RCC 7860 (cell line): ENCODE data around the gene MFSD11.
"Not testable (repeated sequence)": the region's sequence is repeated elsewhere in the genome, so short reads cannot be mapped to it uniquely, and the experiment has no call there.

ENCODE experiments used
- DNase-seq: peaks from one replicate; pipeline ENCODE4 v3.0.0-alpha.2; 2015; ENCODE audit warnings: low spot score
- FAIRE-seq: peaks from 2 replicates; lab custom pipeline; 2012; peaks lifted over from hg19 to GRCh38; lab: Jason Lieb, UNC

MFSD11 gene

DNA sequence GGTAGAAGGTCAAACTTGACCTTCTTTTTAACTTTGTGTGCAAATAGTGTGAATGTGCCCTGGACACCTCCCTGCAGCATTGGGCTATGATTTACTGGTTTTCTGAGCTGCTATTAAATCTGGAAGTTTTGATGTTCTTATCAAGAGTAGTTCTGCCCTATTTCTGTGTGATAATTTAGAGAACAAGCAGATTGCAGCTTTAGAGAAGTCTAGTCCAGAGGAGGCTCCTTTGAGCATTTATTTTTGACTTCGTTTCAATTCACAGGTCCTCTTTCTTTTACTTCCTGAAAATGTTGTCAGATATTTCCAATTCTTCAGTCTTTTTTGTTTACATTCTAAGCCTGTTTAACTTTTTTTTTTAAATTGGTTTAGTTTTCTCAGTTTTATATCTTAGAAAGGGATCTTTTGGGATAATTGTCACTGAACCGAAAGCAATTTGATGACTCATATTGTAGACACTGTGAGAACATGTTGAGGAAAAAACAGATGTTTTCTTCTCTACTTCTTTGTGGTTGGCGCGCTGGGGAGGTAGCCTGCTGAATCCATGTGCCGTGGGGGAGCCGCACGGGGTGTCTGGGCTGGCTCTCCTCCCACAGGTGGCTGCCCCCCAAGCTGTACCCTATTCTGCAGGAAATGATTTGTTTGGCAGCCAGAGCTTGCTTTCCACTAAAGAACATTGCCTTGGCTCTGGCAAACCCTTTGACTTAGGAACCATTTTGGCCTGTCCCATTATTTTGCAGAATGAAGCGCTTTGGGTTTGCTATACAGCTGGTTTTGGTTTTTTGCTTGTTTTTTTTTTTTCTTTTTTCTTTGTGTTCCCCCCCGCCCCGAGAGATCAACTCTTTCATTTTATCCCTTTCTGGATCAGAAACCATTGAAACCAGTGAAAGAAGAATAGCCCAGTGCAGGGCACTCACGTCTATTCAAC lies 53.4 kb downstream of the MFSD11 start:
- FAIRE-seq (peak; percentile 62), DNase-seq (peak; percentile 22)

DNA sequence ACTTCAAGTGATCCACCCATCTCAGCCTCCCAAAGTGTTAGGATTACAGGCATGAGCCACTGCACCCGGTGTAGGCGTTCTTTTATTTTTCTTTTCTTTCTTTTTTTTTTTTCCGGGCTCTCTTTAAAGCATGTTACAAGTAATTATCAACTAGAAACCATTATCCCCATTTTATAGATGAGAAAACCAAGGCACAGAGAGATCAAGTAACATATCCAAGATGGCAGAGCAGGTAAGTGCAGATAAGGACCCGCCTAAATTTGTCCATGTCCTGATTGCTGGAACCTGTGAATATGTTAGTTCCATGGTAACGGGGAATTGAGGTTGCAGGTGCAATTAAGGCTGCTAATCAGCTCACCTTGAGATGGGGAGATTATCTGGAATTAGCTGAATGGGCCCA lies 54.4 kb downstream of the MFSD11 start:
- DNase-seq (no peak), FAIRE-seq (no peak)

DNA sequence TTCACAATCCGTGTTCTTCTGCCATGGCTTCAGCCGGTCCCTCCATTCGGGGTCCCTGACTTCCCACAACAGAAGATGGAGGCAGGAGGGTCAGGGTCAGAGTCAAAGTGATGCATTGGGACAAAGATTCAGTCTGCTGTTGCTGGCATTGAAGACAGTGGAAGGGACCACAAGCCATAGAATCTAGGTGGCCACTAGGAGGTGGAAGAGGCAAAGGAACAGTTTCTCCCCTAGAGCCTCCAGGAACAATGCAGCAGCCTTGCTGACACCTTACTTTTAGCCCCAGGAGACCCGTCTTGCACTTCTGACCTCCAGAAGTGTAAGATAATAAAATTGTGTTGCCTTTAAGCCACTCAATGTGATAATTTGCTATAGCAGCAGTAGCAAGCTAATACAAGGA lies 55.9 kb downstream of the MFSD11 start:
- FAIRE-seq, result no peak
- peak; percentile 23 for DNase-seq

DNA sequence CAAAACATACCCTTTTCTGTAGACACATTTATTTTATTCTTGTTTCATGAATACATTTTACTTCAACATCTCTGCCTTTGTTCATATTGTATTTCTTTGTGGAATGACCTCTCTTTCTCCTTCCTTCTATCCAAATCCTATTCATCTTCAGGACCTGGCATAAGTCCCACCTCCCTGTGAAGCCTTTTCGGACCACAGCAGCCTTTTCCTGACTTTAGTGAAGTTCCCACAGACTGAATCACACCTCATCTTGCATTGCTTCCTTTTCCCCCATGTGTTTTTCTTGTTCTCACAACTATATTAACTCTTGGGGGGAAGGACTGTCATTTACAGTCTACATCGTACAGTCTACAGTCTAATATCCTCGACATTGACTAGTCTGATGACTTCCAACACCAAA lies 58.2 kb downstream of the MFSD11 start:
- DNase-seq (no peak), FAIRE-seq (no peak)

DNA sequence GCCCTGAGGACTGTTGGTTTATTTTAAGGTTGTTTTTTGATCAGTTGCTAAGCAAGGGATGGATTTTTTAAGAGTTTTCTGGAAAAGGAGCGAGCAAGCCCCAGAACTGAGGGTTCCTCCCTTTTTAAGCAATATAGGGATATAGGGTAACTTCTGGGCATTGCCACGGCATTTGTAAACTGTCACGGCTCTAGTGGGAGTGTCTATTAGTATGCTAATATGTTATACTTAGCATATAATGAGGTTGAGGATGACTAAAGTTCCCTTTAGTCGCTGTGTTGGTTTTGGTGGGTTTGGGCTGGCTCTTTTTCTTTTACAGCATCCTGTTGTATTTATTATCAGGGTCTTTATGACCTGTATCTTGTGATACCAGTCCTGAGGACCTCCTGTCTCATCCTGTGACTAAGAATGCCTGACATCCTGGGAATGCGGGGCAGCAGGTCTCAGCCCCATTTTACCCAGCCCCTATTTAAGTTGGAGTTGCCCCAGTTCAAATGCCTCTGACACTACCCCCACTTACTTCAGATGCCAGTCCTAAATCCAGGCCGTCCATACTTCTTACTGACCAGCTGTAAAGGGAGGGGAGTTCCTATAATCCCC lies 59.4 kb downstream of the MFSD11 start:
- DNase-seq (no peak), FAIRE-seq (no peak)

DNA sequence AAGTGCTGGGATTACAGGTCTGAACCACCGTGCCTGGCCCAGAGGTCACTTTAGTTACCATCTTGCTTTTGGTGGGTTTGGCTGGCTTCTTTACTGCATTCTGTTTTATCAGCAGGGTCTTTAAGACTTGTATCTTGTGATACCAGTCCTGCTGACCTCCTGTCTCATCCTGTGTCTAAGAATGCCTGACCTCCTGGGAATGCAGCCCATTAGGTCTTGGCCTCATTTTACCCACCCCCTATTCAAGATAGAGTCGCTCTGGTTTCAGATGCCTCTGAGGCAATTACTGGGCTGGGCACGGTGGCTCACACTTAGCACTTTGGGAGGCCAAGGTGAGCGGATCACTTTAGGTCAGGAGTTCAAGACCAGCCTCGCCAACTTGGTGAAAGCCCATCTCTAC lies 63.8 kb downstream of the MFSD11 start:
- no peak for DNase-seq
- no peak for FAIRE-seq

DNA sequence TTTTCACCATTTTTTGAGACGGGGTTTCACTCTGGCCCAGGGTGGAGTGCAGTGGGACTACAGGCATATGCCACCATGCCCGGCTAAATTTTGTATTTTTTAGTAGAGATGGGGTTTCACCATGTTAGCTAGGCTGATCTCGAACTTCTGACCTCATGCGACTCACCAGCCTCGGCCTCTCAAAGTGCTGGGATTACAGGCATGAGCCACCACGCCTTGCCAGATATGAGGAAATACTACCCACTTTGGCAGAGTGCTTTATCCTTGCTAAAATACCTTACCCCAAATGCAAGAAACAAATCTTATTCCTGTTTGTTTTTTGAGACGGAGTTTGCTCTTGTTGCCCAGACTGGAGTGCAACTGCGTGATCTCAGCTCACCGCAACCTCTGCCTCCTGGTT lies 67.4 kb downstream of the MFSD11 start:
- no peak for FAIRE-seq
- DNase-seq, result no peak

DNA sequence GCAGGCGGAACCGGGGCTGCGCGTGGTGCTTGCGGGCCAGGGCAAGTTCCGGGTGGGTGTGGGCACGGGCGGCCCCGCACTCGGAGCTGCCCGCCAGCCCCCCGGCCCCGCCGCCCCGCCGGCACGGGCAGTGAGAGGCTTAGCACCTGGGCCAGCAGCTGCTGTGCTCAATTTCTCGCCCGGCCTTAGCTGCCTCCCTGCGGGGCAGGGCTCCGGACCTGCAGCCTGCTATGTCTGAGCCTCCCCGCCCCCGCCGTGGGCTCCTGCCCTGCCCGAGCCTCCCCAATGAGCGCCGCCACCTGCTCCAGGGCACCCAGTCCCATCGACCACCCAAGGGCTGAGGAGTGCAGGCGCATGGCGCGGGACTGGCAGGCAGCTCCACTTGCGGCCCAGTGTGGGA lies 68.2 kb downstream of the MFSD11 start:
- not testable (repeated sequence) for FAIRE-seq, DNase-seq

DNA sequence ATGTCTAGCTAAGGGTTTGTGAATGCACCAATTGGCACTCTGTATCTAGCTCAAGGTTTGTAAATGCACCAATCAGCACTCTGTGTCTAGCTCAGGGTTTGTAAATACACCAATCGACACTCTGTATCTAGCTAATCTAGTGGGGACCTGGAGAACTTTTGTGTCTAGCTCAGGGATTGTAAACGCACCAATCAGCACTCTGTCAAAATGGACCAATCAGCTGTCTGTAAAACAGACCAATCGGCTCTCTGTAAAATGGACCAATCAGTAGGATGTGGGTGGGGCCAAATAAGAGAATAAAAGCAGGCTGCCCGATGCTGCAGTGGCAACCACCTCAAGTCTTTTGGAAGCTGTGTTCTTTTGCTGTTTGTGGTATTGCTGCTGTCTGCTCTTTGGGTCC lies 68.8 kb downstream of the MFSD11 start:
- FAIRE-seq, DNase-seq: not testable (repeated sequence)

DNA sequence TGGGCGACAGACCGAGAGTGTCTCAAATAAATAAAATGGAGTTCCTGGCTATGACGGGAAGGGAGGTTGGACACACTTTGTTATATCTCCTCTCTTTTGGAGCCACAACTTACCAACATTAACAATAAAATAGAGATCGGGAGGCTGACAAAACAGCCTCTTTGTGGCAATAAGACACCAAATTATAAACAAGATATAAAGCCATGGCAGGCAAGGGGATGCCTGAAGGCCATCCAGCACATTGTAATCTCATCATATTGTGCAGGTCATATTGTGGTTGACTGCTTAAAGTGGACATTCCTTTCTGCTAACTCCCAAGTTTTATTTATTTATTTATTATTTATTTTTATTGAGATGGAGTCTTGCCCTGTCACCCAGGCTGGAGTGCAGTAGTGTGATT lies 70.4 kb downstream of the MFSD11 start:
- no peak for DNase-seq
- FAIRE-seq, result no peak

DNA sequence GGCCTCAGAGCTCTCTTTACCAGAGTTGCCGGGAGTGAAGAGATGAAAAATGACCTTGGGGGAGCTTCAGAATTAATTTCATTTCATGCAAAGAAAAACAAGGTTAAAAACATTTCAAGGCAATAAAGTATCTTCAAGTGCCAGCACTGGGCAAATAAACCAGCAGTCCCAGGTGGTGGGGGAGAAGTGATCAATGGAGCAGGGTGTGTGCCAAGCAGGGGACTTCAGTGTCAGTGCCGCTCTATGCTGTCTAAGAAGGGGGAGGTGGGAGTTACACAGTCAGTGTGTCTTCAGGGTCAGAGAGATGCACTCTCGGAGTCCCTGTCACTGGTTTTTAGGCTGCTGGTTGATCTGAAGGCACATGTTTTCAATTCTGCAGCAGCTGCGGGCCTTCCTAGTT lies 73.0 kb downstream of the MFSD11 start:
- DNase-seq (no peak), FAIRE-seq (no peak)

DNA sequence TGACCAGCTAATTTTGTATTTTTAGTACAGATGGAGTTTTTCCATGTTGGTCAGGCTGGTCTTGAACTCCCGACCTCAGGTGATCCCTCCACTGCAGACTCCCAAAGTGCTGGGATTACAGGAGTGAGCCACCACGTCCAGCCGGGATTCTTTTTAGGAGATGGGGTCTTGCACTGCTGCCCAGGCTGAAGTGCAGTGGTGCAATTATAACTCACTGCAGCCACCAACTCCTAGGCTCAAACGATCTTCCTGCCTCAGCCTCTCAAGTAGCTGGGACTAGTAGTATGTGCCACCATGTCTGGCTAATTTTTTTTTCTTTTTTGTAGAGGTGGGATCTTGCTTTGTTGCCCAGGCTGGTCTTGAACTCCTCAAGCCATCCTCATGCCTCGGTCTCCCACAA lies 73.9 kb downstream of the MFSD11 start:
- no peak for DNase-seq
- FAIRE-seq, result no peak

DNA sequence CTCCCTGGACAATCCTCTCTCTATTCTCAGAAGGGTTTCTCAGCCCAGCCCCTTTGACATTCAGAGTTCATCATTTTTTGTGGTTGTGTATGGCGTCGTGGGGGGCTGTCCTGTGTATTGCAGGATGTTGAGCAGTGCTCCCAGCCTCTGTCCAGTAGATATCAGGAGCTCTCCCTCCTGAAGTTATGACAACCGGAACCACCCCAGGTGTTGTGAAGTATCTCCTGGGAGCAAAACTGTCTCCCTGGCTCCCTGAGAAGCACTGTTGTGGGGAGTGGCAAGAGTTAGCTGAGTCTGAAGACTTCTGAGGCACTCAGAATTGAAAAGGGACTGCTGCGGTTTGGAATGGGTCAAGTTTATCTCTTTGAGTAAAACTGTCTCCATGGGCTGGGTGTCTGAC lies 74.3 kb downstream of the MFSD11 start:
- DNase-seq (no peak), FAIRE-seq (no peak)

DNA sequence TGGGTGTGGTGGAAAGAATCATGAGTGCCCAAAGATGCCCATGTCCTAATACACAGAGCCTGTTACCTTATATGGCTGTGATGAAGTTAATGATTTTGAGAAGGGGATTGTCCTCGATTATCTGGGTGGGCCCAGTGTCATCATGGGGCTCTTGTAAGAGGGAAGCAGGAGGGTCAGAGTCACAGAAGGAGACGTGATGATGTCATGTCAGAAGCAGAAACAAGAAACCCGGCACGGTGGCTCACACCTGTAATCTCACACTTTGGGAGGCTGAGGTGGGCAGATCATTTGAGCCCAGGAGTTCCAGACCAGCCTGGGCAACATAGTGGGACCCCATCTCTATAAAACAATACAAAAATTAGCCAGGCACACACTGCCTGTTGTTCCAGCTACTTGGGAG lies 75.0 kb downstream of the MFSD11 start:
- FAIRE-seq, result no peak
- DNase-seq, result no peak

DNA sequence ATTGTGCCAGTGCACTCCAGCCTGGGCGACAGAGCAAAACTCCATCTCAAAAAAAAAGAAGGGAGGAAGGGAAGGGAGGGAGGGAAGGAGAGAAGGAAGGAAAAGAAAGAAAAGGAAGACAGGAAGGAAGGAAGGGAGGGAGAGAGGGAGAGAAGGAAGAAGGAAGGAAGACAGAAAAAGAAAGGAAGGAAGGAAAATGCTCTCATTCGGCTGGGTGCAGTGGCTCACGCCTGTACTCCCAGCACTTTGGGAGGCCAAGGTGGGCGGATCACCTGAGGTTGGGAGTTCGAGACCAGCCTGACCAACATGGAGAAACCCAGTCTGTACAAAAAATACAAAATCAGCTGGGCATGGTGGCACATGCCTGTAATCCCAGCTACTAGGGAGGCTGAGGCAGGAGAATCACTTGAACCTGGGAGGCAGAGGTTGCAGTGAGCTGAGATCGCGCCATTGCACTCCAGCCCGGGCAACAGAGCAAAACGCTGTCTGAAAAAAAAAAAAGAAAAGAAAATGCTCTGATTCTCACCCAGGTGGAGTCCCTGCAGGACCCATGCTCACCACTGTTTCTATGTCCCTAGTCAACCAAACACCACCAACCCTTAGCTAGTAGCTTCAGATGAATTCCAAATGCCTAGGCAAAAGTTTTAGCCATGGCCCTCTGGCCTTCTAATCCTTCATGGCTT lies 78.1 kb downstream of the MFSD11 start:
- DNase-seq, FAIRE-seq: not testable (repeated sequence)

DNA sequence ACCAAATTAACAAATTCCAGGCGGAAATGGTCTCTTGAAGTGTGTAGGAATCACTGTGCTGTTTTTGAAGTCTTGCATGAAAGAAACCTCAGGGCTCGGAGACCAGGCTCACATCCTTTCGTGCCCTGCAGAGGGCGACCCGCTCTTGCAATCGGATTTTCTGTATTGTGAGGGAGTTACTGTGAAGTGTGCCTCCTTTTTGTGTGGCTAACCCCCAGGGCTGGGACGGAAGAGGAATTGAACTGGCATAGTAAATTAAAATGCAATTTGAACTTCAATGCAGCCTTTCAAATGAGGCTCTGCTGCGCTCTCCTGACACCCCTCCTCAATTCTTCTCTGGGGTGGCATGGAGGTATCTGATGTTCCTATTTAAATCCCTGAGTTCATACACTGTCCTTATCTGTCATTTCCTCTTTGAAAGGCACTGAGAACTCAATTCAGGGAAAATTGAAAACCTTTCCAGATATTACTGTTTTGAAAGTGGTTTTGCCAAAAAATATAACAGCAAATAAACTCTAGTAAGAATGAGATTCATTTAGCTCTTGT lies 78.7 kb downstream of the MFSD11 start:
- FAIRE-seq (no peak), DNase-seq (peak; percentile 43)

DNA sequence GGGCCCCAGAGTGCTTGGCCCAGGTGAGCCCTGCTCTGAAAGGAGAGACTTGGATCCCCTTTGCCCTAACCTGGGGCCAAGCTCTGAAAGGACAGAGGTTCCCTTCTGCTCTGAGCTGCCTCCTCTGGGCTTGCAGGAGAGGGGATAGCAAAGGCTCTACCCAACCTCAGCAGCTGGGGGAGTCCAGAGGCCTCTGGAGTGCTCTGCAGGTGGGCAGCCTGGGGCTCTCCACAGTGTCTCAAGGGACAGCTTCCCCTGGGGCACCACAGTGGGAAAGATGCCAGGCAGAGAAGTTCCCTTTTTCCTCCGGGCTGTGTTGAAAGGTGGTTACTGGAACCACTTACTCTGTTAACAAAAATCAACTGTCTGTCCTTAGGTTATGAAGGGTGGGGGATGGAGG lies 82.1 kb downstream of the MFSD11 start:
- FAIRE-seq (no peak), DNase-seq (no peak)

DNA sequence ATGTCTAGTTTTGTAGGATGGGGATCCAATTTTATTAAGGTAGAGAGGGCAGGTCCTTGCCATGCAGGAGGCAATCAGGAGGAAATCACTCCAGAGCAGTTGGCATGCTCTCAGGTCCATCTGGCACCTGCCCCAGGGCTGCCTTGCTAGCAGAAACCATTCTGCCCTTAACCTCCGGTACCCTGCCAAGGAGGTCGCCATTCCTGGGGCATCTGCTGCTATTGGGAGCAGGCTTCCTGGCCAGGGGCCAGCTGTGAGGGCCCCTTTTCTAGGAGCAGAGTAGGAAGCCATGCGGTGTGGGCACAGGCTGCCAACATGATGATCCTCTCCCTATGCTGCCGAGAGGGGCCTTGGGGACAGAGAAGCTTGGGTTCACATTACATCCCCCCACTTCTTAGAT lies 82.6 kb downstream of the MFSD11 start:
- DNase-seq (no peak), FAIRE-seq (no peak)

DNA sequence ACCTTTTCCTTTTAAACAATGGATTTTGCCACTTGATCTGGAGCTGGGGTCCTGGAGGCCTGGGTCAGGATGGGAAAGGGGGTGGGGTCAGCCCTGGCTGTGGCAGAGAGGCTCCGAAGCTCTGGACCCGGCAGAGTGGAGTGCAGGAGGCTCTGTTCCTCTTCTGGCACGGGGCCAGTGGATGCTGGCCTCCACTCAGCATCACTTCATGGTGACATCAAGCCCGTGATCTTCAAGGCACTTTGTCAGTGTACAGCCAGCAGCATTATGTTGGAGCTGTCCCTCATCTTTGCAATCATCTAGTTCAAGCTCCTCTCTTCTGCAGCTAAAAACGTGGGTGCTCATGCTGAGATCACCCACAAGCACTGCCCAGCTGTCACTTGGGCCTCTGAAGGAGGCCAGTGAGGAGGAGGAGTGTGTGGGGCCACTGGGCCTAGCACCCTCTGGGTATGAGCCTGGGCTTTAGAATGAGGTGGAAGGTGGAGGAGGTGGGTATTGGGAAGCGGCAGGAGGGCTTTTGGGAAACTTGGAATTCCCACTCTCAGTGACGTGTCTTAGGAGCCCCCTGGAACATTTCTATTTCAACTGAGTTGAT lies 84.4 kb downstream of the MFSD11 start:
- no peak for FAIRE-seq
- no peak for DNase-seq

DNA sequence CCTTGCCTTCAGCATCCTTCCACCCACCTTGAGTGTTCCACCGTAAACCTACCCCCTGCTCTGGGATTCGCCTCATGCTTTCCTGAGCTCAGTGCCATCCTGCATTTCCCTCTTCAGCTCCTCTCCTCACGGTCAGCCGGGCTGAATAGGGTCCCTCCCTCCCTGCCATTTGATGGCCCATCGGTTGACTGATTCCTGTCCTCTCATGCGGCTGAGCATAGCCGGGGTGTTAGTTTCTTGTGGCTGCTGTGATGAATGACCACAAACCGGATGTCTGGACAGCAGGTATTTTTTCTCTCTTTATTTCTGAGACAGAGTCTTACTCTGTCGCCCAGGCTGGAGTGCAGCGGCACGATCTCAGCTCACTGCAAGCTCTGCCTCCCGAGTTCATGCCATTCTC lies 86.2 kb downstream of the MFSD11 start:
- FAIRE-seq, result peak; percentile 88
- DNase-seq, result peak; percentile 86
